HG03460 (cell line): ENCODE results near the gene PAGE5.

Experiments used
- ATAC-seq: cut with Tn5 transposase; IDR thresholded peaks from one replicate; pipeline ENCODE4 v1.9.1; 2021; ENCODE audit not compliant: unreplicated experiment

Gene PAGE5

GRCh38 chrX:55220119-55220794, at the start of gene PAGE5:
PAGE5 (plus strand) TSS chrX:55220346; CDS start chrX:55221383, 1,037 bp downstream.
- ATAC-seq, result no peak

GRCh38 chrX:55187281-55187680, 32.9 kb upstream of the PAGE5 start:
- no peak for ATAC-seq

GRCh38 chrX:55196688-55197087, 23.5 kb upstream of the PAGE5 start:
- no peak for ATAC-seq

GRCh38 chrX:55201930-55202579, 18.1 kb upstream of the PAGE5 start:
- no peak for ATAC-seq

GRCh38 chrX:55206162-55206941, 13.8 kb upstream of the PAGE5 start:
- no peak for ATAC-seq

- ATAC-seq, result no peak
These were observed 9.0 kb upstream of the PAGE5 start for GRCh38 chrX:55210931-55211677.

GRCh38 chrX:55213381-55213780, 6.8 kb upstream of the PAGE5 start:
- ATAC-seq, result no peak

GRCh38 chrX:55240788-55241340, 20.7 kb downstream of the PAGE5 start:
- ATAC-seq, result no peak

- no peak for ATAC-seq
These were observed 33.4 kb downstream of the PAGE5 start for GRCh38 chrX:55253528-55253927.

- ATAC-seq, result no peak
These were observed 40.7 kb downstream of the PAGE5 start for GRCh38 chrX:55260806-55261205.

- no peak for ATAC-seq
These were observed 44.7 kb downstream of the PAGE5 start, which contains the start of gene PAGE3 for GRCh38 chrX:55264816-55265215. PAGE3 (minus strand) TSS chrX:55264916; CDS start chrX:55263903, 1,013 bp downstream.
